ENCODE data around the gene SMARCB1.

DNA sequence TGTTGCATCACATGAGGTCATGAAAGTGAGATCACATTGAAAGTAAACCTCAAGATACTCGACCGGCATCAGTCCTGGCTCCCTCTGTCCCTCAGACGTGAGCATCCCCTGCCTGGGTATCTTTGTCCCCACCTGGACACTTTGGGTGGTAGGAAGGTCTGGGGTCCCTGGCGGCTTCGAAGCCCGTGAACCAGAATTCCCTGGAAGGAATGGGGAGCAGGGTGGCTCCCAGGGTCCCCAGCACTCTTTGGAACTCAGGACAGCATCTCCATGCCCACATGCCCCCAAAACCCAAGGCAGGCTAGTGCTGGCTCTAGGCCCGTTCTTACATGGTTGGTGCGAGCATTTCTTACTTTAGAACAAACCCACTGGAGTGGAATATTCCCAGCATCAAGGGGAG, 44.5 kb downstream of the SMARCB1 start:
- TF ChIP-seq, protein P1, sequence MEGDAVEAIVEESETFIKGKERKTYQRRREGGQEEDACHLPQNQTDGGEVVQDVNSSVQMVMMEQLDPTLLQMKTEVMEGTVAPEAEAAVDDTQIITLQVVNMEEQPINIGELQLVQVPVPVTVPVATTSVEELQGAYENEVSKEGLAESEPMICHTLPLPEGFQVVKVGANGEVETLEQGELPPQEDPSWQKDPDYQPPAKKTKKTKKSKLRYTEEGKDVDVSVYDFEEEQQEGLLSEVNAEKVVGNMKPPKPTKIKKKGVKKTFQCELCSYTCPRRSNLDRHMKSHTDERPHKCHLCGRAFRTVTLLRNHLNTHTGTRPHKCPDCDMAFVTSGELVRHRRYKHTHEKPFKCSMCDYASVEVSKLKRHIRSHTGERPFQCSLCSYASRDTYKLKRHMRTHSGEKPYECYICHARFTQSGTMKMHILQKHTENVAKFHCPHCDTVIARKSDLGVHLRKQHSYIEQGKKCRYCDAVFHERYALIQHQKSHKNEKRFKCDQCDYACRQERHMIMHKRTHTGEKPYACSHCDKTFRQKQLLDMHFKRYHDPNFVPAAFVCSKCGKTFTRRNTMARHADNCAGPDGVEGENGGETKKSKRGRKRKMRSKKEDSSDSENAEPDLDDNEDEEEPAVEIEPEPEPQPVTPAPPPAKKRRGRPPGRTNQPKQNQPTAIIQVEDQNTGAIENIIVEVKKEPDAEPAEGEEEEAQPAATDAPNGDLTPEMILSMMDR (IDR thresholded peaks at IDR 0.05), result no peak
- TF ChIP-seq POLR2AphosphoS5 (IDR thresholded peaks at IDR 0.05), result no peak
